HepG2 (cell line): Measurements from ENCODE around the gene FAM117A. TPM values are rescaled to one million over a fixed set of nuclear protein-coding genes. Genes with fewer than 3 reads are reported as not detected.

Experiments
- CHD4 ChIP-seq: fragments of 200-600 bp; sonication (generic); IDR thresholded peaks from 2 replicates; pipeline ENCODE4 v1.7.0; 2017; ENCODE audit warnings: mild to moderate bottlenecking, low read length, borderline replicate concordance
- CREB1 ChIP-seq, 2 experiments: fragments of 450-650 bp in 1 of 2; IDR thresholded peaks; 2 replicates each; pipeline ENCODE4 v1.6.1; 2016 to 2017; ENCODE audit warnings: control low read depth in 1 of 2, mild to moderate bottlenecking in 1 of 2, missing compliant biosample characterization in 1 of 2, missing genetic modification characterization in 1 of 2
- HDAC6 ChIP-seq: fragments of 200-600 bp; sonication (generic); IDR thresholded peaks from 2 replicates; pipeline ENCODE4 v1.7.0; 2017; ENCODE audit warnings: mild to moderate bottlenecking, antibody characterized with exemption, low read length, low read depth
- HNRNPK ChIP-seq: fragments of 200-400 bp; formaldehyde crosslinking; IDR thresholded peaks from 2 replicates; pipeline ENCODE4 v1.6.1; 2018; ENCODE audit warnings: low read length, low read depth, moderate library complexity, mild to moderate bottlenecking; ENCODE audit not compliant: poor library complexity, severe bottlenecking
- KLF12 ChIP-seq: sonication (generic); formaldehyde crosslinking; IDR thresholded peaks from 2 replicates; pipeline ENCODE4 v1.4.0; 2020; ENCODE audit warnings: missing genetic modification reagents, borderline replicate concordance
- MAFG ChIP-seq: sonication (generic); formaldehyde crosslinking; IDR thresholded peaks from 2 replicates; pipeline ENCODE4 v1.5.1; 2020; ENCODE audit warnings: mild to moderate bottlenecking, missing genetic modification reagents
- MEIS2 ChIP-seq: sonication (generic); formaldehyde crosslinking; IDR thresholded peaks from 2 replicates; pipeline ENCODE4 v1.9.0; 2021; ENCODE audit warnings: mild to moderate bottlenecking, missing genetic modification reagents
- NFE2L2 ChIP-seq: fragments of 150-350 bp; IDR thresholded peaks from 2 replicates; pipeline ENCODE4 v1.6.1; 2014; ENCODE audit warnings: low read length
- NFKB2 ChIP-seq: sonication (generic); formaldehyde crosslinking; IDR thresholded peaks from 2 replicates; pipeline ENCODE4 v1.4.0; 2020; ENCODE audit warnings: missing genetic modification reagents, borderline replicate concordance
- PLRG1 ChIP-seq: fragments of 450-650 bp; conservative IDR thresholded peaks from 2 replicates; pipeline ENCODE4 v1.6.1; 2016
- PLSCR1 ChIP-seq: sonication (generic); formaldehyde crosslinking; IDR thresholded peaks from 2 replicates; pipeline ENCODE4 v1.5.0; 2020; ENCODE audit warnings: missing genetic modification reagents, mild to moderate bottlenecking, borderline replicate concordance
- ZBTB4 ChIP-seq: sonication (generic); formaldehyde crosslinking; IDR thresholded peaks from 2 replicates; pipeline ENCODE4 v1.4.0; 2020; ENCODE audit warnings: missing genetic modification reagents, mild to moderate bottlenecking, borderline replicate concordance
- ZNF18 ChIP-seq: sonication (generic); formaldehyde crosslinking; IDR thresholded peaks from 2 replicates; pipeline ENCODE4 v1.8.0; 2022; ENCODE audit warnings: mild to moderate bottlenecking, missing genetic modification reagents; ENCODE audit not compliant: insufficient replicate concordance
- ZNF570 ChIP-seq: sonication (generic); formaldehyde crosslinking; IDR thresholded peaks from 2 replicates; pipeline ENCODE4 v1.4.0; 2020; ENCODE audit warnings: mild to moderate bottlenecking, missing genetic modification reagents, borderline replicate concordance
- ZNF576 ChIP-seq: sonication (generic); formaldehyde crosslinking; IDR thresholded peaks from 2 replicates; pipeline ENCODE4 v1.4.0; 2020; ENCODE audit warnings: mild to moderate bottlenecking, missing genetic modification reagents
- ZNF607 ChIP-seq: sonication (generic); formaldehyde crosslinking; IDR thresholded peaks from 2 replicates; pipeline ENCODE4 v1.5.1; 2020; ENCODE audit warnings: missing genetic modification reagents, mild to moderate bottlenecking, borderline replicate concordance
- ZNF782 ChIP-seq: sonication (generic); formaldehyde crosslinking; IDR thresholded peaks from 2 replicates; pipeline ENCODE4 v1.4.0; 2020; ENCODE audit warnings: missing genetic modification reagents, mild to moderate bottlenecking, borderline replicate concordance
- polyA plus RNA-seq, 8 experiments: library from polyadenylated mRNA; depleted of rRNA in 3 of 8; stranded (reverse) in 7 of 8; unstranded in 1 of 8; fragments of >200 nt; fragmentation: Illumina TruSeq in 4 of 8; extraction: Trizol in 4 of 8; gene quantifications; 2 replicates each; pipeline versions ENCODE4 v1.2.1 to v1.2.3, GENCODE V29; 2011 to 2016; ENCODE audit warnings: low read depth in 4 of 8, missing spikeins in 1 of 8, mixed read lengths in 1 of 8; ENCODE audit not compliant: insufficient read depth in 1 of 8
- total RNA-seq, 5 experiments: library from RNA; depleted of rRNA; stranded (reverse); fragments of >200 nt; fragmentation: Illumina TruSeq; extraction: Trizol; gene quantifications; 2 replicates each; pipeline ENCODE4 v1.2.3, GENCODE V29; 2016; ENCODE audit warnings: low read depth in 1 of 5
- TF ChIP-seq, protein P1 (sequence below), 2 experiments: fragments of 450-650 bp in 1 of 2; sonication (generic) in 1 of 2; formaldehyde crosslinking; IDR thresholded peaks; 2 replicates each; pipeline versions ENCODE4 v1.5.0 to v1.8.0; 2020 to 2022; ENCODE audit warnings: mild to moderate bottlenecking in 1 of 2, missing genetic modification reagents in 1 of 2
- TF ChIP-seq, protein P2 (sequence below): sonication (generic); formaldehyde crosslinking; IDR thresholded peaks from 2 replicates; pipeline ENCODE4 v1.5.1; 2020; ENCODE audit warnings: mild to moderate bottlenecking, moderate library complexity, missing genetic modification reagents
- TF ChIP-seq, protein P3 (sequence below): sonication (generic); IDR thresholded peaks from 2 replicates; pipeline ENCODE4 v1.6.1; 2016; ENCODE audit warnings: low read depth, borderline replicate concordance

The FAM117A gene
- total and polyA plus RNA-seq, 2 of the 13 experiments (the other 11 are each of a cell fraction or from before 2014, with no cell fraction given) = 12.1 to 19.8 TPM

GRCh38 chr17:49789243-49789578 is 25.3 kb upstream of the FAM117A start (continued):
- TF ChIP-seq CREB1 (IDR thresholded peaks at IDR 0.05) (no peak), CREB1 (CRISPR knock-in tag; IDR thresholded peaks at IDR 0.05) (peak; percentile 11; the same call in 1 of the 2 replicates), ZNF782 (CRISPR knock-in tag) (no peak), ZNF576 (CRISPR knock-in tag) (no peak), HNRNPK (no peak), PLSCR1 (CRISPR knock-in tag) (no peak), HDAC6 (no peak), ZNF570 (CRISPR knock-in tag) (no peak), ZNF607 (CRISPR knock-in tag) (peak; percentile 11; the same call in 1 of the 2 replicates), ZNF18 (no peak), ZBTB4 (CRISPR knock-in tag) (no peak), PLRG1 (no peak), MEIS2 (CRISPR knock-in tag) (no peak), MAFG (CRISPR knock-in tag) (no peak), NFKB2 (no peak), KLF12 (no peak), NFE2L2 (no peak), CHD4 (no peak)
- TF ChIP-seq, protein P1, sequence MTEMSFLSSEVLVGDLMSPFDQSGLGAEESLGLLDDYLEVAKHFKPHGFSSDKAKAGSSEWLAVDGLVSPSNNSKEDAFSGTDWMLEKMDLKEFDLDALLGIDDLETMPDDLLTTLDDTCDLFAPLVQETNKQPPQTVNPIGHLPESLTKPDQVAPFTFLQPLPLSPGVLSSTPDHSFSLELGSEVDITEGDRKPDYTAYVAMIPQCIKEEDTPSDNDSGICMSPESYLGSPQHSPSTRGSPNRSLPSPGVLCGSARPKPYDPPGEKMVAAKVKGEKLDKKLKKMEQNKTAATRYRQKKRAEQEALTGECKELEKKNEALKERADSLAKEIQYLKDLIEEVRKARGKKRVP (CRISPR knock-in tag; IDR thresholded peaks at IDR 0.05) = no peak
- TF ChIP-seq, protein P2, sequence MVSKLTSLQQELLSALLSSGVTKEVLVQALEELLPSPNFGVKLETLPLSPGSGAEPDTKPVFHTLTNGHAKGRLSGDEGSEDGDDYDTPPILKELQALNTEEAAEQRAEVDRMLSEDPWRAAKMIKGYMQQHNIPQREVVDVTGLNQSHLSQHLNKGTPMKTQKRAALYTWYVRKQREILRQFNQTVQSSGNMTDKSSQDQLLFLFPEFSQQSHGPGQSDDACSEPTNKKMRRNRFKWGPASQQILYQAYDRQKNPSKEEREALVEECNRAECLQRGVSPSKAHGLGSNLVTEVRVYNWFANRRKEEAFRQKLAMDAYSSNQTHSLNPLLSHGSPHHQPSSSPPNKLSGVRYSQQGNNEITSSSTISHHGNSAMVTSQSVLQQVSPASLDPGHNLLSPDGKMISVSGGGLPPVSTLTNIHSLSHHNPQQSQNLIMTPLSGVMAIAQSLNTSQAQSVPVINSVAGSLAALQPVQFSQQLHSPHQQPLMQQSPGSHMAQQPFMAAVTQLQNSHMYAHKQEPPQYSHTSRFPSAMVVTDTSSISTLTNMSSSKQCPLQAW = peak; percentile 25; the same call in 1 of the 2 replicates
- TF ChIP-seq, protein P3, sequence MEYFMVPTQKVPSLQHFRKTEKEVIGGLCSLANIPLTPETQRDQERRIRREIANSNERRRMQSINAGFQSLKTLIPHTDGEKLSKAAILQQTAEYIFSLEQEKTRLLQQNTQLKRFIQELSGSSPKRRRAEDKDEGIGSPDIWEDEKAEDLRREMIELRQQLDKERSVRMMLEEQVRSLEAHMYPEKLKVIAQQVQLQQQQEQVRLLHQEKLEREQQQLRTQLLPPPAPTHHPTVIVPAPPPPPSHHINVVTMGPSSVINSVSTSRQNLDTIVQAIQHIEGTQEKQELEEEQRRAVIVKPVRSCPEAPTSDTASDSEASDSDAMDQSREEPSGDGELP = peak; percentile 85
